Stimulated activated CD4-positive, alpha-beta T cell treated with anti-CD3 and anti-CD28 coated beads, Interleukin-12 subunit alpha, Interleukin-12 subunit beta, amount 100 ng/mL, for 48 hours (primary cell): Measurements from ENCODE around the gene LOC101059915.

ENCODE experiments used
- DNase-seq, 3 donors: peaks; one replicate each; pipeline ENCODE4 v3.0.0-alpha.2; 2020; ENCODE audit warnings: low read depth in 2 of 3, low spot score in 1 of 3

The LOC101059915 gene

DNA sequence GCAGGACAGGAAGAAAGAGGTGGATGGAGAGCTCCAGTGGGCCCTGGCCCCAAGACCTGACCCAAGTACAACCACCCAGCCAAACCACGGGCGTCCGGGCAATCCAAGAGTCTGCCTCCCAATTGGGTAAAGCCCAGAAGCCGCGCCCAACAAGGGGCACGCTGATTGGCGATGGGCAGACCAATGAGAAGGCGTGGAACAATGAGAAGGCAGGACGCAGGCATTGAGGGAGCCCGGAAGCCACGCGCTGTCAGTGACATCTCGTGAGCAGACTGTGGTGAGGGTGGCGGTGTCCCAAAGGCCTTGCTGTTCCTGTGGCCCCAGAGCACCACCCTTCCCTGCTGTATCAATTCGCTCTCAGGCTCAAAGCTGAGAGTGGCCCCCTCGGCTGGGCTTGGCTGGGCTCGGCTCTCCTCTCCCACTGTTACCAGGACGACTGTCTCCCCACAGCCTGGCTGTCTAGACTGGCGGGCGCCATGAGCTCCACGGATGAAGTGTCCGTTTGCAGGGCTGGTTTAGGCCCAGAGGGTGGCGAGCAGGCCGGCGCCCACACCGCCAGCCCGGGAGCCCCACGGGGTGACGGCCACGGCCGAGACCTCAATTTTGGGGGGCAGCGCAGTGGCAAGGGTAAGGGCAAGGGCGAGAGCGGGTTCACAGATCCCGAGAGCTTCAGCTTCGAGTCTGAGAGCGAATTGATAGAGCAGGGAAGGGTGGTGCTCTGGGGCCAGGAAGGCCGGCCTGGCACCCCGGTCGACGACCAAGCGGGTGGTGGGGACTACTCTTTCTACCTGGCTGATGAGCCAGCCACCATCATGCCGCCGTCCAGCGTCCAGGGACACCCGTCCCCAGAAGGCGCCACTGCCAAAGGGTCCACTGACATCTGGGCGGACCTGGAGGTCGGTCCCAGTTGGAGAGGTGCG lies at the start of gene LOC101059915:
TSS of gene LOC101059915 (plus strand) at position 219 of the 920 bp plus-strand sequence.
- DNase-seq: no peak

GRCh38 chrX:71617742-71618141 lies 49.6 kb upstream of the LOC101059915 start:
- DNase-seq: no peak

DNA sequence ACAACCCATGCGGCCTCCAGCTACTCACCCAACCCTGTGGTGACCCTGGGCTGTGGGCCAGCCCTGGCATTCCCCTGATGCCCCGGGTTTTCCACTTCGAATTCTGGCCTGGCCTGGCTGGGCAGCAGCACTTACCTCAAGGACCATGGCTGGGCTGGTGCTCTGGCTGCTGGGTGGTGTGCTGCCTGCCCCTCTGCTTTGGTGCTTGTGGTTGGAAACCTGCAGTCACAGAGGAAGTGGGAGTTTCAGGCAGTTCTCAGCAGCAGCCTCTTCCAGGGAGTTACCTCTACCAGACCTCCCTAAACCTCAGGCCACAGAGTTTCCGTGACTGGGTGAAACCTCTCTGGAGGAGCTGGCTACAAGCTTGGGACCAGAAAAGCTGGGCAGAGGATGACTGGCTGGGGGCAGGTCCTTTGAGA lies 49.0 kb upstream of the LOC101059915 start, which contains the start of gene CXCR3:
TSS of gene CXCR3 (minus strand) at position 209 of the 419 bp plus-strand sequence. CDS start at position 147, 62 bp downstream.
- peak; percentile 69 to 70 (median 69) for DNase-seq

DNA sequence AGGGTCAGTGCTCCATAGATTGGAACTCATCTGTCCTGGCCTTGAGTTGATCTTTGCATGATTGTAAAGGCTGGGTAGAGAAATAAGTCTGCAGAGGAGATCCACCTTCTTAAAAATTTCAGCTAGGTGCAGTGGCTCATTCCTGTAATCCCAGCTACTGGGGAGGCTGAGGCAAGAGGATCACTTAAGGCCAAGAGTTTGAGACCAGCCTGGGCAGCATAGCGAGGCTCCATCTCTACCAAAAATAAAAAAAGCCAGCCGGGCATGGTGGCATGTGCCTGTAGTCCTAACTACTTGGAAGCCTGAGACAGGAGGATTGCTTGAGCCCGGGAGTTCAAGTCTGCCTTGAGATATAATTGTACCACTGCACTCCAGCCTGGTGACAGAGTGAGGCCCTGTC lies 48.6 kb upstream of the LOC101059915 start:
- DNase-seq: no peak

DNA sequence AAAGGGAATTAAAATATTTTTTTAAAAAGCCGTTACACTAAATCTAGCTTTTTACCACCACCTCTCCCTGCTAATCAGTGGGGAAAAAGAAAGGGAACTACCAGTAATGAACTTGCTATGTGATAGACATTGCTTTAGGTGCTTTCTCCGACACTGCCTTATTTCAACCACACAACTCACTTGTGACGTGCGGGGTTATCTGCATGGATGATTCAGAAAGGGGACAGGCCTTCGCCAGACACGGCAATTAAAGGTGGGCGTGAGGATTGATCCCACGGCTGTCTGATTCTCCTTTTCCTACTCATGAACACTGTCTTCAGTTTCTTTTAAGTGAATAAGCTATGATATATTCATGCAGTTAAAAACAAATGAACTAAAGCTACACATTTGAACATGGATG lies 48.2 kb upstream of the LOC101059915 start:
- DNase-seq: peak; percentile 53 to 68 (median 62)

GRCh38 chrX:71619986-71620385 lies 47.4 kb upstream of the LOC101059915 start:
- DNase-seq: no peak

DNA sequence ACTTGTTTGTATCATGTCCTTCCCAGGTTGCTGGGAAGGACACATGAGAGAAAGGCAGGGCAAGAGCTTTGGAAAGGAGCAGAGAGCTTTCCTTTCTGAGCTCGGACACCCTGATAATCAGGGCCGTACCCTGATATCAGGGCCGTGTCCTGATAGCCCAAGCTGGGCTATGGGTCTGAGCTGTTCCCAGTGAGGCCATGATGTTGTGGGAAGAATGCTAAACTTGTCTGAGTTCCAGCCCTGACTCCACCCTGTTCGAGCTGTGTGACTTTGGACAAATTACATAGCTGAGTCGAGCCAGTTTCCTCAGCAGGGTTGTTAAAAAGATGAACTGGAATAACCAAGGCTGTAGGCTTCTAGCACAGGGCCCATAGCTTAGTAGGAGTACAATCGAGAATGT lies 45.7 kb upstream of the LOC101059915 start:
- DNase-seq: no peak

DNA sequence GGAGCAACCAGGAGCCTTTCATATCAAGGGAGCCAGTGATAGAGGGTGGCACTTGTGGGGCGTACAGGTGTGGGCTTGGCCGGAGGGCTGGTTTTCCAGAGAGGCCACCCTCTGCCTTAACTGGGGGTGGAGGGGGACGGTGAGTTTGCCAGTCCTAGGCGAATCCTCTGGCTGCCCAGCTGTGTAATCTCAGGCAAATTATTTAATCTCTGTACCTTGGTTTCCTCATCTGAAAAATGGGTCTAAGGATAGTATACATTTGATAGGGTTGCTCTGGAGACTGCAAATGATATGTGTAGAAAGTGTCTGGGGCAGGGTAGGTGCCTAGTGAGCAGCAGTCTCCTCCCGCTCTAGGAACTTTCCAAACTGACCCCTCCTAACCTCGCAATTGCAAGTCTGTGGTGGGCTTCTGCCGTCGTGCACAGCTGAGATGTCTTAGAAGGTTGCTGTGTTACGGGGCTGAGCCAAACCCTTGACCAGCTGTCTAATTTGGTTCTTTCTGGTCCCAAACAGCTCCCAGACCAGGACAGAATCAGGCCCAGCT lies 45.2 kb upstream of the LOC101059915 start:
- no peak for DNase-seq

DNA sequence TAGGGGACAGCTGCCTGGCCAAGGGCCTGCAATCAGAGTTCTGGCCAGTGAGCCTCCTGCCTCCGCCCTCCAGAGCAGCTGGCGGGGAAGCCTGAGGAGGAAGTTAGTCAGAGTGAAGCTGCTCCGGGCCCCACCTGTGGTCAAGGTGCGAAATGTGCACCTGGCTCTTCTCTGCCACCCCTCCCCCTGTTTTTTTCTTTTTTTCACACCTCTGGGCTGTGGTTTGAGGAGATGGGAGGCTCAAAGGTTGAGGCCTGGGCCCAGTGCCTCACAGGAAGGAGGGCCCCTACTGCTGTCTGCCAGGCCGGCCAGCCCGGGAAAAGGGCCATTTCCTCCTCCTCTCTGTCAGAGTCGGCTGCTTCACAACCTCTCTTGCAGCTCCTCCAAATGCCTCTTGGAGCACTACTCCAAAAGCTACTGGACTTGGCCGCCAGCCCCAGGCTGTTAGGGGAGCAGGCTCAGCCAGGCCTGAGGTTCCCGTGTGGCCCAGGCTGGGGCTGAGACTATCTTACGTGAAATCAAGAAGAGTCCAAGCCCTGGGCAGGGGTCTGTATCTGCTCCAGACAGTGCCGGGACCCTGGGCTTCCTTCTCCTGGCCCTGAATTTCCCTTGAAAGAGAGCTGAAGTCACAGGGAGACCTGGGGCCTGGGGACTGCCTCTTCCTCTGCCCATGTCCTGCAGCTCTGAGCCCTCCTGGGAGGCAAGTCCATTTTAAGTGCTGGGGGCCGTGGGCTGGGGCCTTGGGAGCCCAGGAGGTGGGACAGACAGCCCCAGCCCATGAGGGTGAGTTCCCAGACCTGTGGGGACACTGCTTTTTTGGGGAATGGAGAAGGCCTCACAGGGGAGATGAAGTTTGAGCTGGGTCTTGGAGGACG lies 44.5 kb upstream of the LOC101059915 start:
- DNase-seq: peak; percentile 37 to 63 (median 56)

DNA sequence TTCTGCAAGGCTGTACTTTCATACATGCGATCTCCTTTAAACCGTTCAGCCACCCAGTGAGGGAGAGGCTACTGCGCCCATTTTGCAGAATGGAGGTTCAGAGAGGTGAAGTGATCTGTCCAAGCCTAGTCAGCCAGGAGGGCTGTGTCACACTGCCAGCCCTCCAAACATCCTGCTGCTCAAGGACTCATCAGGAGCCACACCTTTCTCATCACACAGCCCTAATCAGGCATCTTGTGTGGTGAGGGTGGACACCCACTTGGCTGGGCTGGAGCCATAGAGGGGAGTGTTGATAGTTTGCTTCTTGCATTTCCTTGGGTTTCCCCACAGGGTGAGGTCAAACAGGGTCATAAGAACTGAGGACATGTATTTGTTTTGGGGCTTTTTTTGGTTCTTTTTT lies 43.6 kb upstream of the LOC101059915 start:
- no peak for DNase-seq

DNA sequence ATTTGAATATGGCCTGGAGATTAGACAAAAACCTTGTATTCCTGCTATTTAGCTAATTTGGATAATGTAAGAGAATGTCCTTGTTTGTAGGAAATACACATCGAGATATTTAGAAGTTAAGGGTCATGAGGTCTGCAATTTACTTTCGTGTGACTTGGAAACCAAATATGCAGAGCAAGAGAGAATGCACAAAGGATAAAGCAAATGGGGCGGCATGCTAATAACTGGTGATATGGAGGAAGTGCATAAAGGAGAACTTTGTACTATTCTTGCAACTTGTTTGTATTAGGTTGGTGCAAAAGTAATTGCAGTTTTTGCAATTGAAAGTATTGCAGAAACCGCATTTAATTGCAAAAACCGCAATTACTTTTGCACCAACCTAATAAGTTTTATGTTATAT lies 41.9 kb upstream of the LOC101059915 start:
- no peak for DNase-seq

GRCh38 chrX:71626576-71626975 lies 40.8 kb upstream of the LOC101059915 start:
- no peak for DNase-seq

- no peak for DNase-seq
Observed at GRCh38 chrX:71627588-71628404, 39.5 kb upstream of the LOC101059915 start.

GRCh38 chrX:71629467-71629866 lies 37.9 kb upstream of the LOC101059915 start:
- no peak for DNase-seq

GRCh38 chrX:71632923-71633657 lies 34.3 kb upstream of the LOC101059915 start:
- no peak for DNase-seq

DNA sequence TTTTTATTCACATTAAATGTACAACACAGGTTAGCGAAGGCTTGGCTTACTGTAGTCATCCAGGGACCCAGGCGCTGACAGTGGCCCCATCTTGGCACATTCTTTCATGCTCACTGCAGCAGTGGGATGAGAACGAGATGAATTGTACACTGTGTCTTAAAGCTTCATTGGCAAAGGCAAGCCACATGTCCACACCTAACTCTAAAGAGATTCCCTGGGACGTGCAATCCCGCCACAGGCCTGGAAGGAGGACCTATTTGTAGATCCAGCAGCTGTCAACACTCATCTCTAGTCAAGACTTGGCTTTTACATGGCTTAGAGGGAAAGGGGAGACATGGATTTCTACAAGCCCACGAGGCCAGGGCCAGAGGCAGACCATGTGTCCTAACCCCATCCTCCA lies 33.0 kb upstream of the LOC101059915 start:
- DNase-seq: no peak

DNA sequence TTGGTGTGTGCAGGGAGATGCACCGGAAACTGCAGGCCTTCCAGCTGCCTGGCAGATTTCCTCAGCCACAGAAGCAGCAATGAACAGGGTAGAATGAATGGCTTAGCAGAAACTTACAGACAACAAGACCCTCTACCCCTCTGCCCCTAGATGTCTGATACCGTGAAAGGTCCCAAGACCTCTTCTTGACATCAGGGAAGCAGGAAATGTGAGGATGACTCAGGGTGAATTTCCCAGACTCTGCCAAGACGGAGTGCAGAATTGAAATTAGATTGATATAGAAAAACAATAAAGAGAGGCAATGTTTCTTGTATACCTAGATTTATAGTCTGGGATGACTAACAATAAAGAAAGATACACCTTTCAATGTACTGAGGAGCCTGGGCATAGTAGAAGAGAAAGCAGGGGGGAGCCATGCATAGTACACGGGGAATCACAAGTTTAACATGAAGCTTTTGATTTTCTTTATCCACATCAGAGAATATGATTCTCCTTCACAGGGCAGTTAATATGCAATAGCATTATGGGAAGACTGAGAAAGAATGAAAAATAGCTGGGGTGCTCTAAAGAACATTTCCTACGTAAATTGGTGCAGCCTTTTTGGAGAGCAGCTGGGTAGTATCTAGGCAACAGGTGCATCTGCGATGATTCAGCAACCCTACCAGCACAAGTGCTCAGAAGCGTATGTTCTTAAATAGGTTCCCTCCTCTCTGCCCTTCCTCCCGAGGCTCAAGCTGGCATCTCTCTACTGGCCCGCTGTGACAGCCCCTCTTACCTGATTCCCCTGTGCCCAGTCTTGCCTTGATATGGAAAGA lies 30.7 kb upstream of the LOC101059915 start:
- no peak for DNase-seq

DNA sequence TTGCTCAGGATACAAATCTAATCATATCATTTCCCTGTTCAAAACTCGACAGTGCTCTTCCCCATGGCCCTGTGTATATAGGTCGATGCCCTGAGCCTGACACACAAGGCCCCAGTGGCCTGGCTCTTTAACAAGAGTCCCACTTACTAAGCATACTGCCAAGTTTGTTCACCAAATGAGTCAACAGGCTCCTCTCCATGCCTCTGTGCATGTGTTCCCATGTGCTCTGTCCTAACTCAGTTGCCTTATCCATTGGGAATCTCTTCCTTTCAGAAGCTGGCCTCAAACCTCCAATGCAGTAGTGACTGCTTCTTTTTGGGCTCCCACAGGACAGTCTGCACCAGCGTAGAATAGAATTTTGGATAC lies 30.1 kb upstream of the LOC101059915 start:
- DNase-seq: no peak

GRCh38 chrX:71637848-71638247 lies 29.5 kb upstream of the LOC101059915 start:
- DNase-seq: no peak
